ENCODE data around the gene RCN2. TPM values are rescaled to one million over a fixed set of nuclear protein-coding genes. Genes with fewer than 3 reads are reported as not detected.

The RCN2 gene
- total RNA-seq, 6 experiments from 2014 or later = 88.0 to 98.1 (median 94.5) TPM

DNA sequence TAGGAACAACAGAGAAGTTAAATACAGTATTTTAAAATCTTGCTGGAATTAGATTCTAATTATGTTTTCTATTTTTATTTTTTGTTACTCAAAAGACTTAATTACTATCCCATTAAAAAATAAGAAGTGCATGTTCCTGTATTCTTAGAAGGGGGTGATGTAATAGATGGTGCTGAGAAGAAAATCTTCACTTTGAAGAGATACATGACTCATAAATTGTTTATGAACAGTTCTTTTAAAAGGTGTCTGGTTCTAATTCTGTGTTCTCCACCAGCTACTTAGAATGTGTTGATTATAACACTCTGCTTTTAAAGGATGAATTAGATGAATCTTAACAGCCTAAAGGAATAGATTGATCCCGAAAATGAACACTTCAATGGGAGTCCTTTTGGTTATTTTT lies 8.2 kb downstream of the RCN2 start:
- H3K27ac Mint-ChIP-seq = no peak overlapping the region
- DNase-seq = no peak
- H3K4me3 Mint-ChIP-seq = no peak overlapping the region
- H3K9me3 Mint-ChIP-seq = no peaks in the 10 kb centered on the region
- H3K4me1 Mint-ChIP-seq (ENCODE audit: low read depth) = no peaks in the 10 kb centered on the region
- TF ChIP-seq, protein P1, sequence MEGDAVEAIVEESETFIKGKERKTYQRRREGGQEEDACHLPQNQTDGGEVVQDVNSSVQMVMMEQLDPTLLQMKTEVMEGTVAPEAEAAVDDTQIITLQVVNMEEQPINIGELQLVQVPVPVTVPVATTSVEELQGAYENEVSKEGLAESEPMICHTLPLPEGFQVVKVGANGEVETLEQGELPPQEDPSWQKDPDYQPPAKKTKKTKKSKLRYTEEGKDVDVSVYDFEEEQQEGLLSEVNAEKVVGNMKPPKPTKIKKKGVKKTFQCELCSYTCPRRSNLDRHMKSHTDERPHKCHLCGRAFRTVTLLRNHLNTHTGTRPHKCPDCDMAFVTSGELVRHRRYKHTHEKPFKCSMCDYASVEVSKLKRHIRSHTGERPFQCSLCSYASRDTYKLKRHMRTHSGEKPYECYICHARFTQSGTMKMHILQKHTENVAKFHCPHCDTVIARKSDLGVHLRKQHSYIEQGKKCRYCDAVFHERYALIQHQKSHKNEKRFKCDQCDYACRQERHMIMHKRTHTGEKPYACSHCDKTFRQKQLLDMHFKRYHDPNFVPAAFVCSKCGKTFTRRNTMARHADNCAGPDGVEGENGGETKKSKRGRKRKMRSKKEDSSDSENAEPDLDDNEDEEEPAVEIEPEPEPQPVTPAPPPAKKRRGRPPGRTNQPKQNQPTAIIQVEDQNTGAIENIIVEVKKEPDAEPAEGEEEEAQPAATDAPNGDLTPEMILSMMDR (IDR thresholded peaks at IDR 0.05) = no peak
- peaks cover 26% of the 10 kb centered on the region for H3K36me3 Mint-ChIP-seq (ENCODE audit: low read depth)
- no peaks in the 10 kb centered on the region for H3K27me3 Mint-ChIP-seq (ENCODE audit: insufficient read depth)

DNA sequence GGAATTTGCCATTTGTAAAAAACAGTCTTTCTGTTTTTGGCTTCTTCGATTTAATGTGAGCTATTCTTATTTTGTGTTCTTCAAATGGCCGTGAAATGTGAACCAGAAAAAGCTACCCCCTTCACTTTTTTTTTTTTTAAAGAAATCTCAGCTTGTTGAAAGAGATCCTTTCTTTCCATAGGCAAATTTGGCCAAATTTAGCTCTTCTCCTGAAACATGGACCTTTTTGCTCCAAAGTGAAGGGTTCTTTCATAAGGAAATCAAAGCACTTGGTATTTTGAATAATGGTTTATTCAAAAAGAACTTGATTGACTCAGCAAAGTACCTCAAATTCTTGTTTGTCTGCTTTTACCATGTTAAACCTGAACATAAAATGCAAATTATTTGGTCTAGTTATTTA lies 10.1 kb downstream of the RCN2 start:
- no peak for DNase-seq
- H3K36me3 Mint-ChIP-seq (ENCODE audit: low read depth) = peaks cover 22% of the 10 kb centered on the region
- no peaks in the 10 kb centered on the region for H3K27me3 Mint-ChIP-seq (ENCODE audit: insufficient read depth)
- no peak overlapping the region for H3K4me3 Mint-ChIP-seq
- H3K4me1 Mint-ChIP-seq (ENCODE audit: low read depth) = no peaks in the 10 kb centered on the region
- no peaks in the 10 kb centered on the region for H3K9me3 Mint-ChIP-seq
- TF ChIP-seq, protein P1 (IDR thresholded peaks at IDR 0.05) = no peak
- no peak overlapping the region for H3K27ac Mint-ChIP-seq

DNA sequence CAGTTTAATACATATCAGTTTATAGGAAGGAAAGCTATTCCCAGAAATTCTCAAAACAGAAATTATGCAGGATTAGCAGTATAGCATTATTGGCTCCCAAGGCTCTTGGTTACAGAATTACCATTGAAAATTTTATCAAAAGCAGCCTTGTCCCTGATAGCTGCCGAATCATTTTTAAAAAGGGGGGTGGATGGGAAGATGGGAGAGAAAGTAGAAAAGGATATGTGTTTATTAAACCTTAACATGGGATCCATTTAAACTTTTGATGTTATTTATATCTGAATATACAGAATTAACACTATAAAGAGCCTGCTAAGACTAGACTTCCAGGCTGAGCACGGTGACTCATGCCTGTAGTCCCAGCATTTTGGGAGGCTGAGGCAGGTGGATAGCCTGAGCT lies 10.8 kb downstream of the RCN2 start:
- no peak overlapping the region for H3K27ac Mint-ChIP-seq
- no peak for DNase-seq
- peaks cover 18% of the 10 kb centered on the region for H3K36me3 Mint-ChIP-seq (ENCODE audit: low read depth)
- H3K9me3 Mint-ChIP-seq = no peaks in the 10 kb centered on the region
- no peak overlapping the region for H3K4me3 Mint-ChIP-seq
- H3K4me1 Mint-ChIP-seq (ENCODE audit: low read depth) = no peaks in the 10 kb centered on the region
- TF ChIP-seq, protein P1 (IDR thresholded peaks at IDR 0.05) = no peak
- H3K27me3 Mint-ChIP-seq (ENCODE audit: insufficient read depth) = no peaks in the 10 kb centered on the region

DNA sequence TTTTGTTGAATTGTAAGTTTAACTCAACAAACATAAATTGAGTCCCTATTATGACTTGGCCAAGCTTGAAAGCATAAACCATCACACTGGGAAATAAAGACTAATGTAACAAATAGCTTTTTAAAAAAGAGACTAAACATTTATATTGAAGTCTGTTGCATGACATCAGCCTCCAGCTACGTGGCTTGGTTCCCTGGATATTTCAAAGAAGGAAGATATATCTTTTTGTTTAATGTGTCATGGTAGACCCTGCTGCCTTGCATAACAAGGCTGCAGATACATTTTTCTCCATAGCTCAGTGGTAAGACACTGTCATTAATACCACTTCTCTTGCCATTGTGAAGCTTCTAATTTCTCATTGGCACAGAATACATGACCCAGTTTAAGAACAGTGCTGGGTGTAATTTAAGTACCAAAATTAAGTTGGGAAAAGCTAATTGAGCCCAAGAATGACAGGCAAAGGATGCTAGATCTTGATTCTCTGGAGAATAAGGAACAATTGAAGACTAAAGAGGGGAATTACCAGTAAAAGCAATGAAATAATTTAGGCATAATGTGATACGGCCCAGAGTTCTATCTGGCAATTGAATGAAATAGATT lies 14.0 kb downstream of the RCN2 start:
- H3K27me3 Mint-ChIP-seq (ENCODE audit: insufficient read depth) = no peaks in the 10 kb centered on the region
- TF ChIP-seq, protein P1 (IDR thresholded peaks at IDR 0.05) = no peak
- no peak overlapping the region for H3K27ac Mint-ChIP-seq
- peaks cover 24% of the 10 kb centered on the region for H3K36me3 Mint-ChIP-seq (ENCODE audit: low read depth)
- H3K9me3 Mint-ChIP-seq = no peaks in the 10 kb centered on the region
- H3K4me3 Mint-ChIP-seq = no peak overlapping the region
- no peaks in the 10 kb centered on the region for H3K4me1 Mint-ChIP-seq (ENCODE audit: low read depth)
- DNase-seq = no peak

DNA sequence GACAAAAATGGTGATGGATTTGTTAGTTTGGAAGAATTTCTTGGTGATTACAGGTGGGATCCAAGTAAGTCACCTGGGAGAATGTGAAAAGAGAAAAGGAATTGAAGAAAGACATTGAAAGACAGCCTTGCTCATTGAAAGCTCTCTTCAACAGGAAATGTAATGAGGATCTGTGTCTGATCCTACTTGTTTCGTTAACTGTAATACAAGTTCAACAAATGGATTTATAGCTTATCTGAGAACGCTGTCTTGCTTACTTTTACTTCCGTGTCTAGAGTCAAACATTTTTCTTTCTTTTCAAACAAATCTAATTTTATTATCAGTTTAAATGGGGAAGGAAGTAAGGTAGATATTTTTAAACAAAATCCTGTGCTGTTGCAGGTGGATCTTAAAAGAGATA lies 15.9 kb downstream of the RCN2 start:
- DNase-seq = no peak
- Mint-ChIP-seq H3K27me3 (ENCODE audit: insufficient read depth) (no peaks in the 10 kb centered on the region), H3K27ac (no peak overlapping the region), H3K4me1 (ENCODE audit: low read depth) (no peaks in the 10 kb centered on the region), H3K9me3 (no peaks in the 10 kb centered on the region), H3K4me3 (no peak overlapping the region), H3K36me3 (ENCODE audit: low read depth) (peaks cover 24% of the 10 kb centered on the region)
- TF ChIP-seq, protein P1 (IDR thresholded peaks at IDR 0.05) = no peak

DNA sequence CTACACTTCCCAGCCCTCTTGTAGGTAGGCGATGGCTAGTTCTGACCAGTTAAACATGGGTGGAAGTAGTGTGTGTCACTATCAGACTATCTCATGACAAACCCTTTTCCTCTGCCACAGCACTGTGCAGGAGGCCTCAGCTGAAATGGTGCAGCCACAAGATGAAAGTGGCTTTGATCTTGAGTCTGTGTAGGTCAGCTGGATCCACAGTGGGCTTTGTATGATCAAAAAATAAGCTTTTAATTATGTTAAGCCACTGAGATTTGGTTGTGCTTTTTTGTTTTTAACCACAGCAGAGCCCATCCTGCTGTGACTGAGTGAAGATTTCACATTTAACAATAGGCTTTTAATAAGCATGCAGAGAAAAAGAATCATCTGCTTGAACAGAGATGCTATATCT lies 19.7 kb downstream of the RCN2 start:
- Mint-ChIP-seq H3K9me3 (no peaks in the 10 kb centered on the region), H3K27me3 (ENCODE audit: insufficient read depth) (no peaks in the 10 kb centered on the region), H3K27ac (no peak overlapping the region), H3K4me3 (no peak overlapping the region), H3K36me3 (ENCODE audit: low read depth) (peaks cover 6% of the 10 kb centered on the region), H3K4me1 (ENCODE audit: low read depth) (no peaks in the 10 kb centered on the region)
- TF ChIP-seq, protein P1 (IDR thresholded peaks at IDR 0.05) = no peak
- no peak for DNase-seq
